ENCODE measurements around the gene PSMB9. TPM values are rescaled to one million over a fixed set of nuclear protein-coding genes. Genes with fewer than 3 reads are reported as not detected.
A peak's percentile ranks its signal among the peaks of the same experiment; 100 is the strongest.

Gene PSMB9
- total and polyA plus RNA-seq, 2 of the 4 experiments (the other 2 are of a cell fraction) = 9.0 to 12.8 TPM

GRCh38 chr6:32889533-32889932 is 35.5 kb downstream of the PSMB9 start:
- H3K79me1 ChIP-seq (ENCODE audit: low read depth in 1 of 2, low read length in 2 of 2) = peaks cover 0 to 4% of the 10 kb centered on the region in 2 experiments; a peak in 1 of 4 replicates
- BruUV-seq (replicated peaks) = no TSS peak
- intact Hi-C loops (cut with micrococcal nuclease) = loop anchor here (5.0 kb wide), 2 partner anchors 193 to 358 kb away; no protein-coding TSS in a partner anchor
- no peak overlapping the region for H3K23ac ChIP-seq (ENCODE audit: low read depth, low read length)
- no peak overlapping the region for H3K18ac ChIP-seq (ENCODE audit: low read depth, low read length)
- H4K5ac ChIP-seq (ENCODE audit: low read depth, low read length) = no peak overlapping the region
- TF ChIP-seq, protein P1, sequence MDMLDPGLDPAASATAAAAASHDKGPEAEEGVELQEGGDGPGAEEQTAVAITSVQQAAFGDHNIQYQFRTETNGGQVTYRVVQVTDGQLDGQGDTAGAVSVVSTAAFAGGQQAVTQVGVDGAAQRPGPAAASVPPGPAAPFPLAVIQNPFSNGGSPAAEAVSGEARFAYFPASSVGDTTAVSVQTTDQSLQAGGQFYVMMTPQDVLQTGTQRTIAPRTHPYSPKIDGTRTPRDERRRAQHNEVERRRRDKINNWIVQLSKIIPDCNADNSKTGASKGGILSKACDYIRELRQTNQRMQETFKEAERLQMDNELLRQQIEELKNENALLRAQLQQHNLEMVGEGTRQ (IDR thresholded peaks at IDR 0.05; ENCODE audit: low read depth, low read length) = peak; percentile 56; the same call in 1 of the 2 replicates
- no peak for TF ChIP-seq MAFK (IDR thresholded peaks at IDR 0.05; ENCODE audit: low read depth, low read length)
- no peak overlapping the region for H2AK9ac ChIP-seq (replicated peaks; ENCODE audit: low read depth, low read length, poor library complexity)
- DNase-seq (peak; percentile 41), ATAC-seq (ENCODE audit: low read depth) (no peak)
- H2AK5ac ChIP-seq (ENCODE audit: low read depth, low read length) = no peak overlapping the region
- no peak overlapping the region for H3K14ac ChIP-seq (replicated peaks; ENCODE audit: low read depth, low read length)
- no peak overlapping the region for H3K4ac ChIP-seq (ENCODE audit: low read depth, low read length)
- H3K27ac ChIP-seq (ENCODE audit: insufficient read depth, low read length) = no peak overlapping the region
- no peak overlapping the region for H3K4me2 ChIP-seq (ENCODE audit: low read depth, low read length)
- H4K20me1 ChIP-seq (ENCODE audit: insufficient read depth, low read length) = no peaks in the 10 kb centered on the region
- H2BK20ac ChIP-seq (ENCODE audit: low read depth, low read length) = no peak overlapping the region
- dilution Hi-C loops (cut with HindIII; ENCODE audit: low sequenced_read_pairs, unreplicated experiment) = no loop called here
- no peak overlapping the region for H3K56ac ChIP-seq (ENCODE audit: extremely low read depth, insufficient read depth, low read length)
- ChIA-PET POLR2A (ENCODE audit: unreplicated experiment) (interaction anchor here (1.8 kb wide), 1 partner anchor 82 kb away, joined by 6 read pairs; no protein-coding TSS in a partner anchor), CTCF (no interaction called here)
- H3K4me3 ChIP-seq (ENCODE audit: insufficient read depth, low read depth, low read length) = no peak overlapping the region
- H3K9me3 ChIP-seq (ENCODE audit: control insufficient read depth, insufficient read depth, low read length) = no peaks in the 10 kb centered on the region
- H3K27me3 ChIP-seq (ENCODE audit: control insufficient read depth, insufficient read depth, low read length) = no peaks in the 10 kb centered on the region
- peaks cover 13% of the 10 kb centered on the region for H3K4me1 ChIP-seq (ENCODE audit: control insufficient read depth, insufficient read depth, low read length)
- no peak overlapping the region for H2AFZ ChIP-seq (replicated peaks; ENCODE audit: low read length, poor library complexity)
- no peak overlapping the region for H2BK5ac ChIP-seq (ENCODE audit: low read depth, low read length, poor library complexity, severe bottlenecking)
- WGBS, 2 experiments (ENCODE audit: extremely low coverage in 2 of 2, insufficient read length in 1 of 2) = no CpG with 5 or more reads among the region's 1 CpG
- H2BK15ac ChIP-seq (ENCODE audit: low read depth, low read length) = no peak overlapping the region
- H4K91ac ChIP-seq (ENCODE audit: insufficient read depth, low read depth, low read length) = no peak overlapping the region
- in situ Hi-C loops (cut with MboI; ENCODE audit: low sequenced_read_pairs) = no loop called here
- 0 out of 2 replicates have a peak, but pooled peaks cover 2% of the 10 kb centered on the region for H3K9me1 ChIP-seq (ENCODE audit: insufficient read depth, low read length)
- H3K36me3 ChIP-seq (ENCODE audit: control insufficient read depth, insufficient read depth, low read length) = no peaks in the 10 kb centered on the region
- no peak overlapping the region for H4K8ac ChIP-seq (ENCODE audit: low read depth in 2 of 2, low read length in 2 of 2)
- H2BK120ac ChIP-seq (ENCODE audit: low read depth, low read length) = no peak overlapping the region
- H3K9ac ChIP-seq (ENCODE audit: low read depth, low read length) = no peak overlapping the region

Measured in IMR-90 (cell line).